DLD1 (cell line): ENCODE measurements around the gene PLXND1.
"Not testable (repeated sequence)": the region's sequence is repeated elsewhere in the genome, so short reads cannot be mapped to it uniquely, and the experiment has no call there.

Experiments
- in situ Hi-C: cut with HindIII; loops from 2 replicates; pipeline ENCODE4 v1.10.0; 2017; ENCODE audit warnings: low sequenced_read_pairs

The PLXND1 gene

GRCh38 chr3:129515821-129516432 is 90.5 kb downstream of the PLXND1 start:
- in situ Hi-C loops: not testable (repeated sequence)

GRCh38 chr3:129515108-129515820 is 91.2 kb downstream of the PLXND1 start:
- in situ Hi-C loops: not testable (repeated sequence)

GRCh38 chr3:129514563-129514962 is 91.9 kb downstream of the PLXND1 start:
- in situ Hi-C loops: no loop called here

- in situ Hi-C loops: no loop called here
These were observed 92.4 kb downstream of the PLXND1 start for GRCh38 chr3:129514110-129514509.

- in situ Hi-C loops: no loop called here
These were observed 92.8 kb downstream of the PLXND1 start for GRCh38 chr3:129513705-129514104.

- in situ Hi-C loops: no loop called here
These were observed 93.9 kb downstream of the PLXND1 start for GRCh38 chr3:129512595-129512994.

GRCh38 chr3:129507181-129507831 is 99.2 kb downstream of the PLXND1 start:
- in situ Hi-C loops: no loop called here

- in situ Hi-C loops: no loop called here
These were observed 100.2 kb downstream of the PLXND1 start for GRCh38 chr3:129506231-129506742.

GRCh38 chr3:129505341-129505740 is 101.1 kb downstream of the PLXND1 start:
- in situ Hi-C loops: no loop called here
